Tibial artery (tissue), 4 donors: ENCODE data around the gene DDX51.

Experiments
- DNase-seq, 2 donors: peaks; one replicate each; pipeline ENCODE4 v3.0.0-alpha.2; 2019
- H3K27ac ChIP-seq, 2 donors: fragments of 200-600 bp; sonication (generic) in 1 of 2; 1 replicate in 1 of 2; 2 replicates in 1 of 2; pipeline ENCODE4 v1.5.1; 2018 to 2019; ENCODE audit warnings: mild to moderate bottlenecking in 1 of 2
- H3K27me3 ChIP-seq, 2 donors: fragments of 200-600 bp; sonication (generic) in 1 of 2; one replicate each; pipeline versions ENCODE4 v1.5.1 to v1.6.0; 2016 to 2019
- H3K36me3 ChIP-seq, 3 donors: fragments of 200-600 bp; sonication (generic) in 2 of 3; one replicate each; pipeline ENCODE4 v1.5.1; 2016 to 2019; ENCODE audit warnings: mild to moderate bottlenecking in 2 of 3
- H3K4me1 ChIP-seq, 4 donors: fragments of 200-600 bp; sonication (generic) in 2 of 4; 1 replicate in 3 of 4; 2 replicates in 1 of 4; pipeline ENCODE4 v1.5.1; 2016 to 2019
- H3K4me3 ChIP-seq, 2 donors: fragments of 200-600 bp; sonication (generic) in 1 of 2; 1 replicate in 1 of 2; 2 replicates in 1 of 2; pipeline ENCODE4 v1.5.1; 2018 to 2019; ENCODE audit warnings: mild to moderate bottlenecking in 2 of 2
- H3K9me3 ChIP-seq, 3 donors: fragments of 200-600 bp; sonication (generic) in 1 of 3; one replicate each; pipeline ENCODE4 v1.5.1; 2016 to 2019
- CTCF ChIP-seq, 2 experiments: fragments of 200-600 bp in 1 of 2; fragments of 450-650 bp in 1 of 2; IDR thresholded peaks; one replicate each; pipeline ENCODE4 v1.5.1; 2017 to 2019; ENCODE audit warnings: antibody characterized with exemption in 2 of 2, mild to moderate bottlenecking in 1 of 2, moderate library complexity in 1 of 2
- intact Hi-C: fragments of 100-400 bp; cut with DNase I; formaldehyde crosslinking; loops from one replicate; pipeline ENCODE4 v1.15.0; 2023; ENCODE audit warnings: low total_unique reads

Gene DDX51

GRCh38 chr12:132111654-132112304 lies 32.3 kb downstream of the DDX51 start:
- Histone ChIP-seq H3K4me1 (no peaks in the 10 kb centered on the region), H3K36me3 (peaks cover 24 to 89% (median 62%) of the 10 kb centered on the region in 3 donors), H3K27ac (no peak overlapping the region), H3K27me3 (no peaks in the 10 kb centered on the region), H3K4me3 (no peak overlapping the region), H3K9me3 (no peaks in the 10 kb centered on the region)
- intact Hi-C loops = no loop called here
- no peak for TF ChIP-seq CTCF (IDR thresholded peaks at IDR 0.05)
- DNase-seq = no peak

GRCh38 chr12:132110677-132111076 lies 33.4 kb downstream of the DDX51 start:
- no peaks in the 10 kb centered on the region for H3K27me3 ChIP-seq
- no peak overlapping the region for H3K27ac ChIP-seq
- H3K9me3 ChIP-seq = no peaks in the 10 kb centered on the region
- no peak for DNase-seq
- H3K36me3 ChIP-seq = peaks cover 24 to 81% (median 54%) of the 10 kb centered on the region in 3 donors
- no peak for TF ChIP-seq CTCF (IDR thresholded peaks at IDR 0.05)
- no peaks in the 10 kb centered on the region for H3K4me1 ChIP-seq
- intact Hi-C loops = no loop called here
- H3K4me3 ChIP-seq = no peak overlapping the region

- intact Hi-C loops = no loop called here
- no peak overlapping the region for H3K27ac ChIP-seq
- no peak for TF ChIP-seq CTCF (IDR thresholded peaks at IDR 0.05)
- no peak overlapping the region for H3K4me3 ChIP-seq
- no peak for DNase-seq
- no peaks in the 10 kb centered on the region for H3K4me1 ChIP-seq
- no peaks in the 10 kb centered on the region for H3K9me3 ChIP-seq
- H3K36me3 ChIP-seq = peaks cover 16 to 81% (median 53%) of the 10 kb centered on the region in 3 donors
- no peaks in the 10 kb centered on the region for H3K27me3 ChIP-seq
Measured at GRCh38 chr12:132109741-132110140, 34.4 kb downstream of the DDX51 start.

- H3K27ac ChIP-seq = no peak overlapping the region
Measured at GRCh38 chr12:132108211-132108832, 35.8 kb downstream of the DDX51 start.

GRCh38 chr12:132106921-132107320 lies 37.2 kb downstream of the DDX51 start:
- intact Hi-C loops = no loop called here
- no peak for DNase-seq
- peaks cover 4 to 61% (median 36%) of the 10 kb centered on the region in 3 donors for H3K36me3 ChIP-seq
- H3K27ac ChIP-seq = no peak overlapping the region
- no peak for TF ChIP-seq CTCF (IDR thresholded peaks at IDR 0.05)
- H3K4me3 ChIP-seq = no peak overlapping the region
- no peaks in the 10 kb centered on the region for H3K4me1 ChIP-seq
- no peaks in the 10 kb centered on the region for H3K9me3 ChIP-seq
- H3K27me3 ChIP-seq = no peaks in the 10 kb centered on the region

More at GRCh38 chr12:132108211-132108832, 35.8 kb downstream of the DDX51 start:
- Histone ChIP-seq H3K27me3 (no peaks in the 10 kb centered on the region), H3K36me3 (peaks cover 8 to 75% (median 40%) of the 10 kb centered on the region in 3 donors), H3K4me1 (no peaks in the 10 kb centered on the region), H3K9me3 (no peaks in the 10 kb centered on the region), H3K4me3 (no peak overlapping the region)
- no peak for DNase-seq
- intact Hi-C loops = no loop called here
- TF ChIP-seq CTCF (IDR thresholded peaks at IDR 0.05) = no peak
